ENCODE measurements around the gene C19orf12. TPM values are rescaled to one million over a fixed set of nuclear protein-coding genes. Genes with fewer than 3 reads are reported as not detected.

Gene C19orf12
- total RNA-seq, 1 donor from 2014 or later, result 9.7 TPM

DNA sequence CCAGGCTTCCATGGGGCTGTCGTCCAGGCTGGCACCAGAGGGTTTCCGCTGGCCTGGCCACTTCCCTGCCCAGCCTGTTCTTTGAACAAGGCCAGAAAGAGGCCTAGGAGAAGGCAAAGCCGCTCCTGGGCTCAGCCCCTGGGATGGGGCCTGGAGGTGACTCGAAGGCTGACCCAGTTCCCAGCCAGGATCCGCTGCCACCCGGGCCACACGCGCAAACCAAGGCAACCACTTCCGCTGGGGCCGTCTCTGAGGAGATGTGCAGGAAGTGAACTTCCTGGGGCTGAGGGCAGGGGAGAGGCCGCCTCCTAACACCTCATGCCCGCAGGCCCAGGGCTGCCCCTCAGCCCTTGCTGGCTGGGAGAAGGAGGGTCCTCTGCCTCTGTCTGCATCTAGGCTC, 34.6 kb downstream of the C19orf12 start:
- DNase-seq (ENCODE audit: low read depth) (no peak), FAIRE-seq (no peak)
- no peaks in the 10 kb centered on the region for H3K27me3 ChIP-seq (ENCODE audit: control insufficient read depth, insufficient read depth, low read length)
- H3K36me3 ChIP-seq (ENCODE audit: control insufficient read depth, insufficient read depth, low read length), result no peaks in the 10 kb centered on the region
- H3K4me3 ChIP-seq (ENCODE audit: low read depth, low read length), result no peak overlapping the region
- TF ChIP-seq, protein P1, sequence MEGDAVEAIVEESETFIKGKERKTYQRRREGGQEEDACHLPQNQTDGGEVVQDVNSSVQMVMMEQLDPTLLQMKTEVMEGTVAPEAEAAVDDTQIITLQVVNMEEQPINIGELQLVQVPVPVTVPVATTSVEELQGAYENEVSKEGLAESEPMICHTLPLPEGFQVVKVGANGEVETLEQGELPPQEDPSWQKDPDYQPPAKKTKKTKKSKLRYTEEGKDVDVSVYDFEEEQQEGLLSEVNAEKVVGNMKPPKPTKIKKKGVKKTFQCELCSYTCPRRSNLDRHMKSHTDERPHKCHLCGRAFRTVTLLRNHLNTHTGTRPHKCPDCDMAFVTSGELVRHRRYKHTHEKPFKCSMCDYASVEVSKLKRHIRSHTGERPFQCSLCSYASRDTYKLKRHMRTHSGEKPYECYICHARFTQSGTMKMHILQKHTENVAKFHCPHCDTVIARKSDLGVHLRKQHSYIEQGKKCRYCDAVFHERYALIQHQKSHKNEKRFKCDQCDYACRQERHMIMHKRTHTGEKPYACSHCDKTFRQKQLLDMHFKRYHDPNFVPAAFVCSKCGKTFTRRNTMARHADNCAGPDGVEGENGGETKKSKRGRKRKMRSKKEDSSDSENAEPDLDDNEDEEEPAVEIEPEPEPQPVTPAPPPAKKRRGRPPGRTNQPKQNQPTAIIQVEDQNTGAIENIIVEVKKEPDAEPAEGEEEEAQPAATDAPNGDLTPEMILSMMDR (IDR thresholded peaks at IDR 0.05; ENCODE audit: insufficient read depth, low read length, severe bottlenecking), result no peak

DNA sequence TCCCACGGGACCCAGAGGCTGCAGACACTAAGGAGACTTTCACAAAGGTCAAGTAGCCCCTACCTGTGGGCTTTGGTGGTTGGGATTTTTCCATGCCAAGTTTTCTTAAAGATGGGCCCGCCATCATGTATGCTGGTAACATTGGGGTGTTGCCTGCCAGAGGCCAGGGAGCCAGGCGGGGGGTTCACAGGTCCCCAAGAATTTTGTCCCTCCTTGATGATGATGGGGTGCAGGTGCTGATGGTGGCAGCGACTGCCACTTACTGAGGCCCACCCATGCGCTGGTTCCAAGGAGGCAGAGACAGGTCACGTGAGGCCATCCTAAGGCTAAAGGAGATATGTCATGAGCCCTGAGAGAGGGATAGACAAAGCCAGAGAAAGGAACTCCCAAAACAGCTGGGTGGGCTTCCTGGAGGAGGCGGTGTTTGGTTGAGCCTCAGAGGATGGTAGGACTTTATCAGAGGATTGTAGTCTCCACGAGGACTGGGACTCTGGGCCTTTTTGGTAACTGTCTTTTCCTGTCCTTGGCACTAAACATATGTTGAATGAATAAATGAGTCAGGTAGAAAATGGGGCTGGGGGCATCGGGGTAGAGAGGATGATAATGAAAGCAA, 35.4 kb downstream of the C19orf12 start:
- DNase-seq (ENCODE audit: low read depth), result no peak
- Histone ChIP-seq H3K36me3 (ENCODE audit: control insufficient read depth, insufficient read depth, low read length) (peaks cover under 1% of the 10 kb centered on the region), H3K4me3 (ENCODE audit: low read depth, low read length) (no peak overlapping the region), H3K27me3 (ENCODE audit: control insufficient read depth, insufficient read depth, low read length) (no peaks in the 10 kb centered on the region)
- no peak for FAIRE-seq
- TF ChIP-seq, protein P1 (IDR thresholded peaks at IDR 0.05; ENCODE audit: insufficient read depth, low read length, severe bottlenecking), result no peak

DNA sequence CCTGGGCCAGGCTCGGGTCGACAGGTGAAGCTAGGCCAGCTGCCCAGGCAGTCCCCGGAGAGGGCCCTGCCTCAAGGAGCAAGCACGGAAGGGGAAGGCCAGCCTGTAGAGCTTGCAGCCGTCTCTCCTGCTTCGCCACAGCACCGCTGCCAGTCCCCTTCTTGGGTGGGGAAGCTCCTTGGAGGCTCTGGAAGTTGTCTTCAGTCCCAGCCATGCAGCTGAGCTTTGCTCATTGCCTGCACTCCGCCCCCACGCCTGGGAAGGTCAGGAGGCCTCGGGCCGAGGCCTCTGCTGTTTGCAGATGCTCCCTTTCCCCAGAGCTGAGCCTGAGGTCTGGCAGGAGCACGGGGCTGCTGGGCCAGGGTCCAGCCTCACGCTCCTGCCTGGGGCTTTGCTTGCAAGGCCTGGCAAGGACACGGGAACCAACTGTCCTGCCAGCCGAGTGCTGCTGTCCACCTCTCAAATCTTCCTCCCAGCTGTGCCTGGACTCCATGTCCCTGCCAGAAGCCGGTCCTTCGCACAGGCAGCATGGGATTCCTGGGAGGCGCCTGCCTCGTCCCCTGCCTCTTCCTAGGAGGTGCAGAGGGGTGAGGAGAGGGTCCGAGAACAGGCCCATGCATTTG, 36.5 kb downstream of the C19orf12 start:
- H3K36me3 ChIP-seq (ENCODE audit: control insufficient read depth, insufficient read depth, low read length), result peaks cover 3% of the 10 kb centered on the region
- TF ChIP-seq, protein P1 (IDR thresholded peaks at IDR 0.05; ENCODE audit: insufficient read depth, low read length, severe bottlenecking), result no peak
- FAIRE-seq, result no peak
- no peaks in the 10 kb centered on the region for H3K27me3 ChIP-seq (ENCODE audit: control insufficient read depth, insufficient read depth, low read length)
- no peak for DNase-seq (ENCODE audit: low read depth)
- no peak overlapping the region for H3K4me3 ChIP-seq (ENCODE audit: low read depth, low read length)

DNA sequence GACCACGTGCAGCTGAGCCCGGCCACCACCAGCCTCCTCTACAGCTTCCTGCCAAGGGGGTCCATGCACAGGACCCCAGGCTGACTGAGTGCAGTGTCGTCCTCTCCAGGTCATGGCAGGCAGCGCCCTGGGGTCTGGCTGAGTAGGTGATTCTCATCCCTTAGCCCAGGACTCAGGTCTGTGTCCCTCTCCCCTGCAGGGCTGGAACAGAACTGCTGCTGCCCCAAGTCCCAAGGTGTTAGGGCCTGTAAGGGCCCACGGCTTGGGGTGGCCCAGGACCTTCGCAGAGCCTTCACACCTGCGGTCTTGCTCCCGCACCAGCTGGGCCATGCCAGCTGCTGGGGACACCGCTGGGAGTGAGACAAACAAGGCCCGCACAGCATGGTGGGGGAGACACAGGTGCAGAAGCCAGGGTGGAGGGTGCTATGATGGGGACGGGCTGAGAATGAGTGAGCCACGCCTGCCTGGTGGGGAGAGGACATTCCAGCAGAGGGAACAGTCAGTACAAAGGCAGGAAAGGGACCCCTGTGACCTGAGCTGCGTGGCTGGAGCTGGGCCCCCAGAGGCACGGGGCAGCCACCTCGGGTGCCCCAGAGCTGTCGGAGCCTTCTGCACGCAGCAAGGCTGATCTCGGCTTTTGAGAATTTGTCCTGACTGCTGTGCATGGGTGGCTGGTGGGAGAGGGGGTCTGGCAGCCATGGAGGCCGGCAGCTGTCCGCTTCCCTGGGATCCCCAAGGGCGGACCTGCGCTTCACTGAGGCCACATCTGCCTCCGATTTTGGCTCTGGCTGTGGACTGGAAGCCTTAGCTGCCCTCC, 37.9 kb downstream of the C19orf12 start:
- Histone ChIP-seq H3K27me3 (ENCODE audit: control insufficient read depth, insufficient read depth, low read length) (no peaks in the 10 kb centered on the region), H3K36me3 (ENCODE audit: control insufficient read depth, insufficient read depth, low read length) (peaks cover 3% of the 10 kb centered on the region), H3K4me3 (ENCODE audit: low read depth, low read length) (no peak overlapping the region)
- DNase-seq (ENCODE audit: low read depth) (no peak), FAIRE-seq (no peak)
- TF ChIP-seq, protein P1 (IDR thresholded peaks at IDR 0.05; ENCODE audit: insufficient read depth, low read length, severe bottlenecking), result no peak

DNA sequence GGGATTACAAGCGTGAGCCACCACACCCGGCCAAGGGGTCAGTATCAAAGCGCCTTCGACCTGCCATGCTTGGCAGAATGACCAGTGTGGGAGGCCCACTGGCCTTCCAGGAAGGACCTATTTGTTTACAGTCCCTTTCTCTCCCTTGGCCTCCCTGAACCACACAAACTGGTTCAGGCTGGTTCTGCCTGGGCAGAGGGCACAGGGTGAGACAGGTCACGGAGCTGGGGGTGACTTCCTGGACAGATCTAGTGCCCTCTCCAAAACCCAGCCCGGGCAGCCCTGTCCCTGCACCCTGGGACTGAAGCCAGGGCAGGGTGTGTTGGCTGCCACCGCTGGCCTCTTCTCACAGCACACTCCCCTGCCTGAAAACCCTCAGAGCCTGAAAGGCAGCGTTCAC, 38.5 kb downstream of the C19orf12 start:
- TF ChIP-seq, protein P1 (IDR thresholded peaks at IDR 0.05; ENCODE audit: insufficient read depth, low read length, severe bottlenecking), result no peak
- FAIRE-seq (no peak), DNase-seq (ENCODE audit: low read depth) (no peak)
- peaks cover 3% of the 10 kb centered on the region for H3K36me3 ChIP-seq (ENCODE audit: control insufficient read depth, insufficient read depth, low read length)
- no peak overlapping the region for H3K4me3 ChIP-seq (ENCODE audit: low read depth, low read length)
- H3K27me3 ChIP-seq (ENCODE audit: control insufficient read depth, insufficient read depth, low read length), result no peaks in the 10 kb centered on the region
